AG04450 (cell line): ENCODE measurements around the gene EXTL1. TPM values are rescaled to one million over a fixed set of nuclear protein-coding genes. Genes with fewer than 3 reads are reported as not detected.

Experiments
- CTCF ChIA-PET: fragments of 300-600, 350-600 bp; formaldehyde crosslinking; extraction: SDS; loops from one replicate; lab custom pipeline; 2022; ENCODE audit warnings: antibody characterized with exemption, inconsistent platforms; lab: Charles Lee
- POLR2A ChIA-PET: fragments of 350-600 bp; formaldehyde crosslinking; extraction: SDS; loops from one replicate; lab custom pipeline; 2021; ENCODE audit warnings: antibody characterized with exemption, inconsistent platforms; lab: Yijun Ruan, JAX
- DNase-seq: peaks from one replicate; pipeline ENCODE4 v3.0.0-alpha.2; 2011; ENCODE audit warnings: low read depth, low spot score
- H3K27ac ChIP-seq: one replicate; pipeline ENCODE4 v1.5.1; 2012; ENCODE audit warnings: low read depth, low read length, control low read depth
- H3K27me3 ChIP-seq: one replicate; pipeline ENCODE4 v1.6.0; 2012; ENCODE audit warnings: low read length; ENCODE audit not compliant: control insufficient read depth, insufficient read depth
- H3K4me3 ChIP-seq: 2 replicates; pipeline ENCODE4 v1.5.1; 2011; ENCODE audit warnings: mild to moderate bottlenecking, low read depth, low read length, control low read depth
- H3K9me3 ChIP-seq: 2 replicates; pipeline ENCODE4 v1.5.1; 2012; ENCODE audit warnings: low read length; ENCODE audit not compliant: control insufficient read depth, insufficient read depth
- polyA plus RNA-seq: library from polyadenylated mRNA; depleted of rRNA; stranded (reverse); fragments of >200 nt; gene quantifications from 2 replicates; pipeline ENCODE4 v1.2.3, GENCODE V29; 2011
- TF ChIP-seq, protein P1 (sequence below): IDR thresholded peaks from 2 replicates; pipeline ENCODE4 v1.5.1; 2011; ENCODE audit warnings: low read depth, low read length, control low read depth, inconsistent platforms

Gene EXTL1
- polyA plus RNA-seq, 1 experiment, result 1.3 TPM

DNA sequence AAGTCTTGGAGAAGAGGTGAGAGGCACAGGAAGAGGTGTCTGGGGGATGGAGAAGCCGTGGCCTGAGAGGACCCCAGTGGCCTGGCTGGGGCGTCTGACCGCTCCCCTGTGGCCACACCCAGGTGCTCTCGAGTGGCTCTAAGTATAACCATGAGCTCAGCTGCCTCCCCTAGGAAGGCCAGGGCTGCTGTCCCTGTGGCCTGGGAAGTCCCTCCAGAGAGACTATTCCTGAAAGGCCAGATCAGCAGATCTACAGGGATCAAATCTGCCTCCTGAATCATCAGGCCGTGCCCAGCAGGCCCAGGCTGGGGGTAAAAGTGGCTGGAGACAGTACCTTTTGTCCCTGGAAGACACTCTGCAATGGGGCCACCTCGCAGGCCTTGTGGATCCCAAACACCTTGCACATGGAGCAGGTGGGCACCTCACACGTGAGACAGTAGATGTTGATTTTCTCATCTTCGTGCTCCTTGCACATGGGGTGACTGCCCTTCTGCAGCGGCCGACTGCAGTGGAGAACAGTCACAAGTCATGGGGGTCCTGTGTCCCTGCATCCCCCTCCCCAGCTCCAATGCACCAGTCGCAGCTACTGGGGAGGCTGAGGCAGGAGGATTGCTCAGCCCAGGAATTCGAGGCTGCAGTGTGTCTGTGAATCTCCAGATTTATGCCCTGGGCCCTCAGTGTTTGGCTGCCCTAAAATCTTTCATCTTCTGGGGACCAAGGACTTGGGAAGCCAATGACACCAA, 39.4 kb downstream of the EXTL1 start:
- TF ChIP-seq, protein P1, sequence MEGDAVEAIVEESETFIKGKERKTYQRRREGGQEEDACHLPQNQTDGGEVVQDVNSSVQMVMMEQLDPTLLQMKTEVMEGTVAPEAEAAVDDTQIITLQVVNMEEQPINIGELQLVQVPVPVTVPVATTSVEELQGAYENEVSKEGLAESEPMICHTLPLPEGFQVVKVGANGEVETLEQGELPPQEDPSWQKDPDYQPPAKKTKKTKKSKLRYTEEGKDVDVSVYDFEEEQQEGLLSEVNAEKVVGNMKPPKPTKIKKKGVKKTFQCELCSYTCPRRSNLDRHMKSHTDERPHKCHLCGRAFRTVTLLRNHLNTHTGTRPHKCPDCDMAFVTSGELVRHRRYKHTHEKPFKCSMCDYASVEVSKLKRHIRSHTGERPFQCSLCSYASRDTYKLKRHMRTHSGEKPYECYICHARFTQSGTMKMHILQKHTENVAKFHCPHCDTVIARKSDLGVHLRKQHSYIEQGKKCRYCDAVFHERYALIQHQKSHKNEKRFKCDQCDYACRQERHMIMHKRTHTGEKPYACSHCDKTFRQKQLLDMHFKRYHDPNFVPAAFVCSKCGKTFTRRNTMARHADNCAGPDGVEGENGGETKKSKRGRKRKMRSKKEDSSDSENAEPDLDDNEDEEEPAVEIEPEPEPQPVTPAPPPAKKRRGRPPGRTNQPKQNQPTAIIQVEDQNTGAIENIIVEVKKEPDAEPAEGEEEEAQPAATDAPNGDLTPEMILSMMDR, result no peak

DNA sequence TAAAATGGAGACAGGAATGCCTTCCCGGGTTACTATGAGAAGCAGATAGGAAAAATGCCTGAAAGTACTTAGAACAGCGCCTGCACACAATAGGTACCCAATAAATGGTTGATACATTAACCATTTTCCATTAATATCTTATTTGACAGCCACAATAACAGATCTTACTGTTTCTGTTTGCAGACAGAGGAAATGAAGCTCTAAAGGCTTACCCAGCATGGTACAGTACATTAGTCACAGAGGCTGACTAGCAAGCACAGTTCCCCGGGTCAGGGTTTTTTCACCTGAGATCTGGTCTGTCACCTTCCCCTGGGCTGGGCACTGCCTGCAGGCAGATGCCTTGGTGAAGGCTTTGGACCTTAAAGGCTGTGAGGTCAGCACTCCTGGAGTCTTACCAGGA, 43.0 kb downstream of the EXTL1 start:
- H3K27me3 ChIP-seq, result peaks cover 52% of the 10 kb centered on the region
- TF ChIP-seq, protein P1, result no peak
- CTCF ChIA-PET, result interaction anchor here (1.4 kb wide), 1 partner anchor 28 kb away, joined by 3 read pairs; no protein-coding TSS in a partner anchor
- H3K4me3 ChIP-seq, result no peak overlapping the region
- no peak for DNase-seq
- POLR2A ChIA-PET, result no interaction called here
- H3K9me3 ChIP-seq, result no peaks in the 10 kb centered on the region
- no peak overlapping the region for H3K27ac ChIP-seq

More for the DNA sequence above, 39.4 kb downstream of the EXTL1 start:
- peaks cover 50% of the 10 kb centered on the region for H3K27me3 ChIP-seq
- no peak for DNase-seq
- H3K4me3 ChIP-seq, result no peak overlapping the region
- POLR2A ChIA-PET, result no interaction called here
- H3K27ac ChIP-seq, result no peak overlapping the region
- CTCF ChIA-PET, result no interaction called here
- no peaks in the 10 kb centered on the region for H3K9me3 ChIP-seq

DNA sequence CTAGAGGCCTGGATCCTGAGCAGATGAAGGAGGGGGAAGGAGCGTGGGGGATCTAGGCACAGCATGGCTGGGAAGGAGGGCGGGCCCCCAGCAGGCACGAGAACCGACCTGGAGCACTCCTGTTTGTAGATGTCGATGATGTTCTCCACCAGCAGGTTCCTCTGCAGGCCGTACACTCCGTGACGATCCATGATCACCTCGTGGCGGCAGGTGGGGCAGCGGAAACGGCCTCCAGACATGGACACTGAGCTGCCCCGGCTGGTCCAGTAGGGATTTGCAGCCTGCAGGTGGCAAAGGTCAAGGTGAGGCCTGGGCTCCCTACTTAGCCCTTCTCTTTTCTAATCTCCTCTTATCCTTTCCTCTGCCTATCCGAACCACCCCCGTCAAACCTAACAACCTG, 44.6 kb downstream of the EXTL1 start:
- Histone ChIP-seq H3K9me3 (no peaks in the 10 kb centered on the region), H3K27me3 (peaks cover 45% of the 10 kb centered on the region), H3K4me3 (no peak overlapping the region), H3K27ac (no peak overlapping the region)
- ChIA-PET CTCF (interaction anchor here (0.5 kb wide), 1 partner anchor 329 kb away, joined by 5 read pairs; no protein-coding TSS in a partner anchor), POLR2A (no interaction called here)
- no peak for DNase-seq
- TF ChIP-seq, protein P1, result no peak

DNA sequence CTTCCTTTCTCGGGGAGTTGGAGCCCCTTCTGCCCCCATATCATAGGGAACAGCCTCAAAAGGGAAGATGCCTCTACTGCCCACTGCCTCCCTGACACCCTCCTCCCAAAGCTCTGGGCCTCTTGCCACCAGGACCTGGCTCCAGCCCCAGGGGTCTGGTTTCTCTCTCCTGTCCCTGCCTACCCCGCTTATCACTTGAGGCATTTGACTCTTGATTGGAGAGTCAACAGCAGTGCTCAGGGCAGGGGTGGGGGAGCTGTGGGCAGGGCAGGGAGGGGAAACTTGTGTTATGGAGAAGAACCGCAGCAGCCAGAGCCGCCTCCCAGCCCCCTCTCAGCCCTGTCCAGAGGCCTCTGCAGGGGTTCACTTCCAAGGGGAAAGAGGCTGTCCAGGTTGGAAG, 45.3 kb downstream of the EXTL1 start:
- Histone ChIP-seq H3K27ac (no peak overlapping the region), H3K4me3 (no peak overlapping the region), H3K27me3 (peaks cover 47% of the 10 kb centered on the region), H3K9me3 (no peaks in the 10 kb centered on the region)
- POLR2A ChIA-PET, result no interaction called here
- DNase-seq, result no peak
- TF ChIP-seq, protein P1, result no peak
- CTCF ChIA-PET, result interaction anchor here (1.6 kb wide), 1 partner anchor 350 kb away, joined by 4 read pairs; no protein-coding TSS in a partner anchor

DNA sequence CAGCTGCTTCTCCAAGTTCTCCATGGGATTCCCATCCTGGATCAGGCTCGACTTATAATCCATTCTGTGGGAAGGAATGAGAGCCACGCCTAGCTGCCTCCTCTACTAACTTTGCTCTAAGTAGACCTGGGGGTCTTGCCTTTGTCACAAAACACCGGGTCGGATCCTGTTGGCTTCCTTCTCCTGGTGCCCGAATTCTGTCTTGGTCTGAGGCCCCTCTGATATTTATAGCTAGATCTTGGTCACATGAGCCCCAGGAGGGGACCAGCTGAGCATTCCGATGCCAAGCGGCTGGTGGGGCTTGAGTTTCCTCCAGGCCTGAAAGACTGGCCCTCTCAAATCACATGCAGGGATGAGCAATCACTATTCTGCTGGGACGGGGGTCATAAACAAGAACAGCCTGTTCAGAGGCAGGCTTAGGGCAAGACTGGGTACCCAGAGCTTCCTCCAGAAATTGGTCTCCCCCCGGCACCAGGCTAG, 45.9 kb downstream of the EXTL1 start, which contains the start of gene TRIM63:
TRIM63 (minus strand) TSS at position 199 of the 480 bp plus-strand sequence; CDS start at position 63, 136 bp downstream.
- ChIA-PET CTCF (interaction anchor here (1.6 kb wide), 1 partner anchor 350 kb away, joined by 4 read pairs; no protein-coding TSS in a partner anchor), POLR2A (no interaction called here)
- Histone ChIP-seq H3K27ac (no peak within 1 kb of the TSS), H3K4me3 (no peak within 1 kb of the TSS), H3K9me3 (no peaks in the 10 kb centered on the region), H3K27me3 (peaks cover 51% of the 10 kb centered on the region)
- TF ChIP-seq, protein P1, result no peak
- no peak for DNase-seq
